ENCODE results near the gene SRBD1. TPM values are rescaled to one million over a fixed set of nuclear protein-coding genes. Genes with fewer than 3 reads are reported as not detected.

Gene SRBD1
- total RNA-seq, 1 experiment from 2014 or later = 17.3 TPM

- H3K9me3 Mint-ChIP-seq (ENCODE audit: unreplicated experiment) = no peaks in the 10 kb centered on the region
- H3K36me3 Mint-ChIP-seq (ENCODE audit: insufficient read depth, unreplicated experiment) = peaks cover 27% of the 10 kb centered on the region
- DNase-seq (ENCODE audit: unreplicated experiment) = no peak
- H3K27ac Mint-ChIP-seq (ENCODE audit: low read depth, unreplicated experiment) = no peak overlapping the region
- intact Hi-C loops (cut with micrococcal nuclease) = no loop called here
- CTCF ChIA-PET = interaction anchor here (1.0 kb wide), 1 partner anchor 32 kb away, joined by 3 read pairs; no protein-coding TSS in a partner anchor
- no peak overlapping the region for H3K4me3 Mint-ChIP-seq (ENCODE audit: unreplicated experiment)
- POLR2A ChIA-PET = no interaction called here
- BruUV-seq (replicated peaks) = no TSS peak
- no peak for TF ChIP-seq CTCF (IDR thresholded peaks at IDR 0.05; ENCODE audit: unreplicated experiment)
- peaks cover 5% of the 10 kb centered on the region for H3K4me1 Mint-ChIP-seq (ENCODE audit: insufficient read depth, unreplicated experiment)
- no peaks in the 10 kb centered on the region for H3K27me3 Mint-ChIP-seq (ENCODE audit: insufficient read depth, unreplicated experiment)
These were observed 59.2 kb downstream of the SRBD1 start for GRCh38 chr2:45551862-45552261.

GRCh38 chr2:45545943-45546342 is 65.1 kb downstream of the SRBD1 start:
- Mint-ChIP-seq H3K9me3 (ENCODE audit: unreplicated experiment) (no peaks in the 10 kb centered on the region), H3K4me1 (ENCODE audit: insufficient read depth, unreplicated experiment) (peaks cover 5% of the 10 kb centered on the region), H3K4me3 (ENCODE audit: unreplicated experiment) (no peak overlapping the region), H3K27ac (ENCODE audit: low read depth, unreplicated experiment) (no peak overlapping the region), H3K27me3 (ENCODE audit: insufficient read depth, unreplicated experiment) (no peaks in the 10 kb centered on the region), H3K36me3 (ENCODE audit: insufficient read depth, unreplicated experiment) (peaks cover 36% of the 10 kb centered on the region)
- POLR2A ChIA-PET = no interaction called here
- intact Hi-C loops (cut with micrococcal nuclease) = no loop called here
- no TSS peak for BruUV-seq (replicated peaks)
- no peak for DNase-seq (ENCODE audit: unreplicated experiment)
- no peak for TF ChIP-seq CTCF (IDR thresholded peaks at IDR 0.05; ENCODE audit: unreplicated experiment)
- CTCF ChIA-PET = interaction anchor here (1.0 kb wide), 1 partner anchor 565 kb away, joined by 3 read pairs; no protein-coding TSS in a partner anchor

- intact Hi-C loops (cut with micrococcal nuclease) = no loop called here
- POLR2A ChIA-PET = interaction anchor here (0.5 to 0.6 kb wide), 2 partner anchors 125 to 145 kb away, joined by 4 read pairs; no protein-coding TSS in a partner anchor
- BruUV-seq (replicated peaks) = no TSS peak
- no peak overlapping the region for H3K4me3 Mint-ChIP-seq (ENCODE audit: unreplicated experiment)
- H3K36me3 Mint-ChIP-seq (ENCODE audit: insufficient read depth, unreplicated experiment) = peaks cover 47% of the 10 kb centered on the region
- TF ChIP-seq CTCF (IDR thresholded peaks at IDR 0.05; ENCODE audit: unreplicated experiment) = no peak
- H3K4me1 Mint-ChIP-seq (ENCODE audit: insufficient read depth, unreplicated experiment) = no peaks in the 10 kb centered on the region
- CTCF ChIA-PET = no interaction called here
- no peaks in the 10 kb centered on the region for H3K27me3 Mint-ChIP-seq (ENCODE audit: insufficient read depth, unreplicated experiment)
- no peaks in the 10 kb centered on the region for H3K9me3 Mint-ChIP-seq (ENCODE audit: unreplicated experiment)
- DNase-seq (ENCODE audit: unreplicated experiment) = no peak
- H3K27ac Mint-ChIP-seq (ENCODE audit: low read depth, unreplicated experiment) = no peak overlapping the region
These were observed 67.8 kb downstream of the SRBD1 start for GRCh38 chr2:45543257-45543656.

- no TSS peak for BruUV-seq (replicated peaks)
- DNase-seq (ENCODE audit: unreplicated experiment) = no peak
- no peaks in the 10 kb centered on the region for H3K4me1 Mint-ChIP-seq (ENCODE audit: insufficient read depth, unreplicated experiment)
- no peaks in the 10 kb centered on the region for H3K27me3 Mint-ChIP-seq (ENCODE audit: insufficient read depth, unreplicated experiment)
- no peak overlapping the region for H3K4me3 Mint-ChIP-seq (ENCODE audit: unreplicated experiment)
- H3K9me3 Mint-ChIP-seq (ENCODE audit: unreplicated experiment) = no peaks in the 10 kb centered on the region
- ChIA-PET CTCF (interaction anchor here (0.6 kb wide), 1 partner anchor 525 kb away, joined by 3 read pairs; no protein-coding TSS in a partner anchor), POLR2A (interaction anchor here (1.4 kb wide), 1 partner anchor 9 kb away, joined by 3 read pairs; no protein-coding TSS in a partner anchor)
- no peak overlapping the region for H3K27ac Mint-ChIP-seq (ENCODE audit: low read depth, unreplicated experiment)
- intact Hi-C loops (cut with micrococcal nuclease) = no loop called here
- no peak for TF ChIP-seq CTCF (IDR thresholded peaks at IDR 0.05; ENCODE audit: unreplicated experiment)
- H3K36me3 Mint-ChIP-seq (ENCODE audit: insufficient read depth, unreplicated experiment) = peaks cover 49% of the 10 kb centered on the region
These were observed 69.1 kb downstream of the SRBD1 start for GRCh38 chr2:45542013-45542412.

Measured in MCF 10A (cell line).